ENCODE data around the gene FCHO1.

DNA sequence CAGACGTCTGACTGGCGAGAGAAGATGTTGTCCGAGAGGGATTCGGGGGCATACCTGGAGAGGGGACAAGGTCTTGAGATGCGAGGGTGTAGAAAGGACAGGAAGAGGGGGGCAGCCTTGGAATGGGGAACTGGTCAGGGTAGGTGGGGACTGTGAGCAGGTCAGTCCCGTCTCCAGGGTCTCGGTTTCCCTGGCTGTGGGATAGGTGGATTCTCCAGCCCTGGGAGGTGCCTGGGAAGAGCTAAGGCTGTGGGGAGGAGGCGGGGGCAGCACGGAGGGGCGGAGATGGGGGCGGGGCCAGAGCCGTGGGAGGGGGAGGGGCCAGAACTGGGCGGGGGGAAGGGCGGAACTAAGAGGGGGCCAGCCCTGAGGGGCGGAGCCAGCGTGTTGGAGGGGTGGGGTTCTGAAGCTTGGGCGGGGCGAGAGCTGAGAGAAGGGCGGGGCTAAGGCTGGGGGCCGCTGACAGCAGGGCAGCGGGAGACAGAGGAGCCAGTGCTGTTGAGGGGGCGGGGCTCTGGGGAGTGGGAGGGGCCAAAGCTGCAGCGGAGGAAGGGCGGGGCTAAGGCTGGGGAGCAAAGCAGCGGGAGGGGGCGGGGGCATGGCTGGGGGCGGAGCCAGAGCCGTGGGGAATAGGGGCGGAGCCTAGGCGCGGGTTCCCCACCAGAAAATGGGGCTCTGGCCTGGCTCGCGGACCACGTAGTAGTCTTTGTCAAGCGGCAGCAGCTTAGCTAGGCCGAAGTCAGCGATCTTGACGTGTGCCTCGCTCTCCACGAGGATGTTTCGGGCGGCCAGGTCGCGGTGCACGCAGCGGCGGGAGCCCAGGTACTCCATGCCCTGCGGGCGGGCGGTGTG is 79.5 kb downstream of the FCHO1 start:
- TF ChIP-seq, protein P1, sequence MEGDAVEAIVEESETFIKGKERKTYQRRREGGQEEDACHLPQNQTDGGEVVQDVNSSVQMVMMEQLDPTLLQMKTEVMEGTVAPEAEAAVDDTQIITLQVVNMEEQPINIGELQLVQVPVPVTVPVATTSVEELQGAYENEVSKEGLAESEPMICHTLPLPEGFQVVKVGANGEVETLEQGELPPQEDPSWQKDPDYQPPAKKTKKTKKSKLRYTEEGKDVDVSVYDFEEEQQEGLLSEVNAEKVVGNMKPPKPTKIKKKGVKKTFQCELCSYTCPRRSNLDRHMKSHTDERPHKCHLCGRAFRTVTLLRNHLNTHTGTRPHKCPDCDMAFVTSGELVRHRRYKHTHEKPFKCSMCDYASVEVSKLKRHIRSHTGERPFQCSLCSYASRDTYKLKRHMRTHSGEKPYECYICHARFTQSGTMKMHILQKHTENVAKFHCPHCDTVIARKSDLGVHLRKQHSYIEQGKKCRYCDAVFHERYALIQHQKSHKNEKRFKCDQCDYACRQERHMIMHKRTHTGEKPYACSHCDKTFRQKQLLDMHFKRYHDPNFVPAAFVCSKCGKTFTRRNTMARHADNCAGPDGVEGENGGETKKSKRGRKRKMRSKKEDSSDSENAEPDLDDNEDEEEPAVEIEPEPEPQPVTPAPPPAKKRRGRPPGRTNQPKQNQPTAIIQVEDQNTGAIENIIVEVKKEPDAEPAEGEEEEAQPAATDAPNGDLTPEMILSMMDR (IDR thresholded peaks at IDR 0.05), result no peak
- no peak for TF ChIP-seq POLR2A (IDR thresholded peaks at IDR 0.05)
